ENCODE data around the gene PRSS50. TPM values are rescaled to one million over a fixed set of nuclear protein-coding genes. Genes with fewer than 3 reads are reported as not detected.
A peak's percentile ranks its signal among the peaks of the same experiment; 100 is the strongest.

PRSS50 gene
- total and polyA plus RNA-seq, 4 donors: 0.02 to 0.33 (median 0.25) TPM; not detected in 1

- TF ChIP-seq REST (IDR thresholded peaks at IDR 0.05) (no peak), SP1 (IDR thresholded peaks at IDR 0.05) (no peak), TAF1 (conservative IDR thresholded peaks at IDR 0.05) (no peak), YY1 (IDR thresholded peaks at IDR 0.05) (no peak), JUND (IDR thresholded peaks at IDR 0.05) (no peak)
These were observed 23.1 kb downstream of the PRSS50 start (continued) for GRCh38 chr3:46694520-46694919.

- no peaks in the 10 kb centered on the region for H3K36me3 ChIP-seq (ENCODE audit: control insufficient read depth in 4 of 4, insufficient read depth in 3 of 4, low read depth in 1 of 4, low read length in 3 of 4)
- peaks cover 13 to 49% (median 35%) of the 10 kb centered on the region in 4 donors for H3K4me1 ChIP-seq (ENCODE audit: control insufficient read depth in 4 of 4, insufficient read depth in 4 of 4, low read length in 3 of 4)
- TF ChIP-seq RAD21 (IDR thresholded peaks at IDR 0.05) (no peak), JUND (IDR thresholded peaks at IDR 0.05) (no peak), RXRA (IDR thresholded peaks at IDR 0.05) (no peak), MAX (IDR thresholded peaks at IDR 0.05) (no peak), HNF4G (IDR thresholded peaks at IDR 0.05) (no peak), EGR1 (IDR thresholded peaks at IDR 0.05; ENCODE audit: low read depth in 2 of 2) (no peak), HNF4A (conservative IDR thresholded peaks at IDR 0.05) (no peak), TAF1 (conservative IDR thresholded peaks at IDR 0.05) (no peak), GABPA (IDR thresholded peaks at IDR 0.05 in 1 of 2, conservative IDR thresholded peaks at IDR 0.05 in 1 of 2) (no peak), ZBTB33 (IDR thresholded peaks at IDR 0.05) (no peak), SP1 (IDR thresholded peaks at IDR 0.05) (no peak), REST (IDR thresholded peaks at IDR 0.05) (no peak), ATF3 (IDR thresholded peaks at IDR 0.05) (no peak), FOXA2 (IDR thresholded peaks at IDR 0.05) (no peak), CTCF (IDR thresholded peaks at IDR 0.05; ENCODE audit: low read depth, low read length, missing input control) (no peak), NR2F2 (IDR thresholded peaks at IDR 0.05) (no peak), FOXA1 (IDR thresholded peaks at IDR 0.05) (no peak)
- WGBS: 20% methylated on average over 30 of the region's 30 CpGs
- no peaks in the 10 kb centered on the region for H3K27me3 ChIP-seq (ENCODE audit: control insufficient read depth in 4 of 4, insufficient read depth in 4 of 4, low read length in 3 of 4)
- peak overlapping the region; percentile 31 to 79 for H3K27ac ChIP-seq (ENCODE audit: low read depth in 1 of 2, low read length in 2 of 2)
- peak overlapping the region in 2 of 3 donors; percentile 42 to 68 for H3K4me3 ChIP-seq (ENCODE audit: low read depth in 1 of 3, low read length in 3 of 3)
- no peaks in the 10 kb centered on the region for H3K9me3 ChIP-seq (ENCODE audit: control insufficient read depth in 4 of 4, low read length in 3 of 4)
- no peak for DNase-seq (ENCODE audit: low spot score)
- H3K9ac ChIP-seq (ENCODE audit: low read depth in 1 of 2, low read length in 2 of 2): no peak overlapping the region
These were observed 23.8 kb downstream of the PRSS50 start for GRCh38 chr3:46693892-46694226.

Measured in liver (tissue), 9 donors.